ENCODE measurements around the gene CEBPE. TPM values are rescaled to one million over a fixed set of nuclear protein-coding genes. Genes with fewer than 3 reads are reported as not detected.

The CEBPE gene
- total RNA-seq, 1 donor from 2014 or later: not detected

- no peak for TF ChIP-seq CTCF (conservative IDR thresholded peaks at IDR 0.05; ENCODE audit: low read depth, low read length)
- DNase-seq (ENCODE audit: low read depth): no peak
- H3K4me3 ChIP-seq (ENCODE audit: low read depth, low read length): no peak overlapping the region
Measured at GRCh38 chr14:23125011-23125410, 6.0 kb upstream of the CEBPE start.

- no peak overlapping the region for H3K4me3 ChIP-seq (ENCODE audit: low read depth, low read length)
- no peak for TF ChIP-seq CTCF (conservative IDR thresholded peaks at IDR 0.05; ENCODE audit: low read depth, low read length)
- DNase-seq (ENCODE audit: low read depth): no peak
Measured at GRCh38 chr14:23124337-23124954, 5.4 kb upstream of the CEBPE start.

GRCh38 chr14:23123419-23123818, 4.4 kb upstream of the CEBPE start:
- no peak for TF ChIP-seq CTCF (conservative IDR thresholded peaks at IDR 0.05; ENCODE audit: low read depth, low read length)
- DNase-seq (ENCODE audit: low read depth): no peak
- no peak overlapping the region for H3K4me3 ChIP-seq (ENCODE audit: low read depth, low read length)

GRCh38 chr14:23122086-23122485, 3.0 kb upstream of the CEBPE start:
- no peak overlapping the region for H3K4me3 ChIP-seq (ENCODE audit: low read depth, low read length)
- no peak for DNase-seq (ENCODE audit: low read depth)
- no peak for TF ChIP-seq CTCF (conservative IDR thresholded peaks at IDR 0.05; ENCODE audit: low read depth, low read length)

GRCh38 chr14:23121361-23121771, 2.3 kb upstream of the CEBPE start:
- no peak for TF ChIP-seq CTCF (conservative IDR thresholded peaks at IDR 0.05; ENCODE audit: low read depth, low read length)
- H3K4me3 ChIP-seq (ENCODE audit: low read depth, low read length): no peak overlapping the region

GRCh38 chr14:23120541-23121251, 1.6 kb upstream of the CEBPE start:
- DNase-seq (ENCODE audit: low read depth): no peak
- no peak overlapping the region for H3K4me3 ChIP-seq (ENCODE audit: low read depth, low read length)
- peak; percentile 100 for TF ChIP-seq CTCF (conservative IDR thresholded peaks at IDR 0.05; ENCODE audit: low read depth, low read length)

More at GRCh38 chr14:23121361-23121771, 2.3 kb upstream of the CEBPE start:
- DNase-seq (ENCODE audit: low read depth): no peak

Measured in epithelial cell of proximal tubule (primary cell).